HG03342 (cell line): ENCODE measurements around the gene POP7.
A peak's percentile ranks its signal among the peaks of the same experiment; 100 is the strongest.
"Not testable (repeated sequence)": the region's sequence is repeated elsewhere in the genome, so short reads cannot be mapped to it uniquely, and the experiment has no call there.

Experiments
- ATAC-seq: cut with Tn5 transposase; IDR thresholded peaks from one replicate; pipeline ENCODE4 v1.9.1; 2021; ENCODE audit warnings: mild to moderate bottlenecking, moderate library complexity; ENCODE audit not compliant: unreplicated experiment

The POP7 gene

GRCh38 chr7:100705753-100706671, at the start of gene POP7:
Gene POP7, plus strand, starts transcription at chr7:100706121. Its CDS starts 710 bp downstream, at chr7:100706831.
- ATAC-seq: peak; percentile 81

DNA sequence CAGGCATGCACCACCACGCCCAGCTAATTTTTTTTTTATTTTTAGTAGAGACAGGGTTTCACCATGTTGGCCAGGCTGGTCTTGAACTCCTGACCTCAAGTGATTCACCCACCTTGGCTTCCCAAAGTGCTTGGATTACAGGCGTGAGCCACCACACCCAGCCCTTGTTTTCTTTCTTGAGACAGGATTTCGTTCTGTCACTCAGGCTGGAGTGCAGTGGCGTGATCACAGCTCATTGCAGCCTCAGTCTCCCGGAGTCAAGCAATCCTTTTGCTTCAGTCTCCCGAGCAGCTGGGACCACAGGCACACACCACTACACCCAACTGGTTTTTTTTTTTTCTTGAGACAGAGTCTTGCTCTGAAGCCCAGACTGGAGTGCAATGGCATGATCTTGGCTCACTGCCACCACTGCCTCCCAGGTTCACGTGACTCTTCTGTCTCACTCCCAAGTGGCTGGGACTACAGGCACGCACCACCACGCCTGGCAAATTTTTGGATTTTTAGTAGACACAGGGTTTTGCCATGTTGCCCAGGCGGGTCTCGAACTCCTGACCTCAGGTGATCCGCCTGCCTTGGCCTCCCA, 43.6 kb upstream of the POP7 start:
- ATAC-seq: not testable (repeated sequence)

- ATAC-seq: no peak
Measured at GRCh38 chr7:100665168-100665726, 40.7 kb upstream of the POP7 start.

DNA sequence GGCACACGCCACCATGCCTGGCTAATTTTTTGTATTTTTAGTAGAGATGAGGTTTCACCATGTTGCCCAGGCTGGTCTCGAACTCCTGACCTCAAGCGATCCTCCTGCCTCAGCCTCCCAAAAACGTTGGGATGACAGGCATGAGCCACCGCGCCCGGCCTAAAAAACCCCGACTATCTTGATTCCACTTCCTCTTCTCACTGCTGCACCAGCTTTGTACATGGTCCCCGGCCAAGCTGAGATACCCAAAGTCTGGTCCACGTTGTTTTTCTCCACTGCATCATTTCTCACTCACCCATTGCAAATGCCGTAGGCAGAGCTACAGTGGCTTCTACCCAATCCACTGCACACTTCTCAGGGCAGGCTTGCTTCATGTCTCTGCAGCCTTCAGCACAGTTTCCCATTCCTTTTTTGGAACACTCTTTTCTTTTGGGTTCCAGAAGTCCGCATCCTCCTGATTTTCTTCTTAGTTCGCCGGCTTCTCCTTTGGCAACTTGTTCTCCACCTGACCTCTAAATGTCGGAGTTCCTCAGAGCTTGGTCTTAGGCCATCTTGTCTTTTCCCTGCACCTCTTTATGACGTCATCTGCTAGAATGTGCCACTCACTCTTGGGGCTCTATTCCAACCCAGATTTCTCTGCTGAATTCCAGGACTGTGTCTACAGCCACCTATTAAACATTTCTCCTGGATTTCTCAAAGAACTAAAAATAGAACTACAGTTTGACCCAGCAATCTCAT, 38.4 kb upstream of the POP7 start:
- ATAC-seq: no peak

- no peak for ATAC-seq
Measured at GRCh38 chr7:100668069-100668449, 37.9 kb upstream of the POP7 start.

DNA sequence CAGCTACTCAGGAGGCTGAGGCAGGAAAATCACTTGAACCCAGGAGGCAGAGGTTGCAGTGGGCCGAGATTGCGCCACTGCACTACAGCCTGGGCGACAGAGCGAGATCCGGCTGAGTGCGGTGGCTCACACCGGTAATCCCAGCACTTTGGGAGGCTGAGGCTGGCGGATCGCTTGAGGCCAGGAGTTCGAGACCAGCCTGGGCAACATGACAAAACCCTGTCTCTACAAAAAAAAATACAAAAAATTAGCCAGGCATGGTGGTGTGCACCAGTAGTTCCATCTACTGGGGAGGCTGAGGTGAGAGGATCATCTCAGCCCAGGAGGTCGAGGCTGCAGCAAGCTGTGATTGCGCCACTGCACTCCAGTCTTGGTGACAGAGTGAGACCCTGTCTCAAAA, 36.8 kb upstream of the POP7 start:
- ATAC-seq: not testable (repeated sequence)

DNA sequence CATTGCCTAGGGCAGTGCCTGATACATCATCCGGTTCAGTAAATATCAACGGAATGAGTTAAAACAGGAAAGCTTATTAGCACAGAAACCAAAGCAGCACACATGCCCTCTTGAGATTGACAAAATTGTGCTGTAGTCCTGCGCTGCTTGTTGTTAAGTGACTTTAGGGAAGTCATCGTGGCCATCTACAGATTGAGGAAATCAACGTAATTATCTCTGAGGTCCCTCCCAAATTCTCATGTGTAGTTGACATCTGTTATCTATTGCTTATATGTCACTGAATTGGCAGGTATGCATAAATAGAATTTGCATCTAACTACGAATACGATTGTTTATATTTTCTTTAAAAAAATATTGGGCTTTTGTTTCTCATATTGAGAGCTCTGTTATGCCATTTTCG, 35.8 kb upstream of the POP7 start:
- ATAC-seq: no peak

GRCh38 chr7:100671353-100672327, 34.3 kb upstream of the POP7 start:
- ATAC-seq: no peak

DNA sequence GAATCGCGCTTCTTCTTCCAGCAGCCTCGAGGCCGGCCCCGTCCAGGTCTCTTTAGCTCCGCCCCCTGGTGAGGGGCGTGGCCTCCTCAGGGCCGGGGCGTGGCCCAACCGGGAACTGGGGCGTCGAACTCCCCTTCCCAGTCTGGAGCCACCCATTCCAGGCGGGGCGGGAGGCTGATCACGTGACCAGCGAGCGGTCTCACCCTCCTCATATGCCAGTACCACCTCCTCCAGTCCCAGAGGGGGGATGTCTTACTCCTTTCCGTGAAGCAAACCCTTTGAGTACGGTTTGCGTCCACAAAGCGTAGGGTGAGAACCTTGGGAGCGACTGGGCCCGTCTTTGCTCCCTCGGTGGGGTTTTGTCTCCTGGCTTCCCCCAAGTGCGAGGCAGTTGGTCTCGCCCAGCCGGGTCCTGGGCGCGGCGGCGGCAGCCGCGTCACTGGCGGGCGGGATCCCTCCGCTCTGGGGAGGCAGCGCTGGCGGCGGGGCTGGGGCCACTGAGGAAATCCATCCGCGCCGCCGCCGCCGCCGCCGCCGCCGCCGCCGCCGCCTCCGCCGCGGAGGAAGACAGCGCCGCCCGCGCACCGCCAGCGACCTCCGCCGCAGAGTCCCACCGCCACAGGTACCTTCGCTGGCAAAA, 32.5 kb upstream of the POP7 start, which contains the start of gene GNB2:
Gene GNB2 (plus strand): TSS at position 439 of the 640 bp plus-strand sequence. CDS start 2,526 bp downstream, outside the sequence.
- peak; percentile 62 for ATAC-seq

DNA sequence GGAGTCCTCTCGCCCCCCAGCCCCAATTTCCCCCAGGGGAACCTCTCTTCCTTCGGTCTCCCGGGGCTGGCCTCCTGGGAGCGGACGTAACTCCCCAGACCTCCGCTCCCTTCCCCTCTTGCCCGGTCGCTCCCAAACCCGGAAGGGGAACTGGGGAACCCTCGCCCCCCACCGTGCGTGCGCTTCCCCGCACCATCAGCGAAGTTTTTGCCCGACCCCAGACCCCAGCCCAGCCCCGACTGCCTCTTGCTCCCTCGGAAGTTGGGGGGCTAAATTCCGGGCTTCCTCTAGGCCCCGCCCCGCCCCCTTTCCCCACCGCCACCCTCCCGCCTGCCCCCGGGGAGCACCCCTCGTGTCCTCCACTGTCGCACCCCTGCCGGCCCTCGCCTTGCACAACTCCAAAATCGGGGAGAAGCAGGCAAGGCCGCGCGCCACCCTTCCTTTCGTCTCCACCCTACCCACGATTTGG, 31.9 kb upstream of the POP7 start:
- ATAC-seq: no peak

DNA sequence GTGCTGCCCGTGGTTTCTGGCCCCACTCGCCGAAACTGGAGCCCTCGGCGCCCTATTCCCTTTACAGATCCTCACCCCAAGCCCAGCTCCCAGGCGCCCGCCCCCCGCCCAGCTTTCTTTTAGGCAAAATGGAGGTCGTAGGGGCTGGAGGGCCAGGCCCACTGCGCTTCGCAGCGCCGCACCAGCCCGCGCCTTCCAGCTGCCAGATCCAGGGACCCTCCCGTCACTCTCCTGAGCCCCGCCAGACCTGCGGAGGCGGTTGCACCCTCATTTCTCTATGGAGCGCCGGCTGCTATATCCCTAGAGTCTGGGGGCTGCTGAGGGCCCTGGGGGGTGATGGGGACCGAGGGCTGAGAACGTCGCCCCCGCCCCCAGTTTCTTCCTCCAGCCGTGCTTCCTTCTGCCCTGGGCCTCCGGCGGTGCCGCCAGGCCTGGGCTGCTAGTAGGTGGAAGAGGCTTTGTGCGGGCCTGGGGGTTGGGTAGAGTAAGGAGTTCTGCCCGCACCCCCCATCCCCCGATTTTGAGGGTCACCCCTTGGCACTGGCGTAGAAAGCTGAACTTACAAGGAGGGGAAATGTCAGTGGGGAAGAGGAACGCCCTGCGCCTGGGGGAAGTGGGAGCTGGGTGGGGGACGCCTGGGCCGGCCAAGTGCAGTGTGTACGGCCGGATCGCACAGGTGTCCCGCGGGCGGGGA, 31.4 kb upstream of the POP7 start:
- no peak for ATAC-seq

- ATAC-seq: no peak
Measured at GRCh38 chr7:100675105-100675451, 30.8 kb upstream of the POP7 start.

DNA sequence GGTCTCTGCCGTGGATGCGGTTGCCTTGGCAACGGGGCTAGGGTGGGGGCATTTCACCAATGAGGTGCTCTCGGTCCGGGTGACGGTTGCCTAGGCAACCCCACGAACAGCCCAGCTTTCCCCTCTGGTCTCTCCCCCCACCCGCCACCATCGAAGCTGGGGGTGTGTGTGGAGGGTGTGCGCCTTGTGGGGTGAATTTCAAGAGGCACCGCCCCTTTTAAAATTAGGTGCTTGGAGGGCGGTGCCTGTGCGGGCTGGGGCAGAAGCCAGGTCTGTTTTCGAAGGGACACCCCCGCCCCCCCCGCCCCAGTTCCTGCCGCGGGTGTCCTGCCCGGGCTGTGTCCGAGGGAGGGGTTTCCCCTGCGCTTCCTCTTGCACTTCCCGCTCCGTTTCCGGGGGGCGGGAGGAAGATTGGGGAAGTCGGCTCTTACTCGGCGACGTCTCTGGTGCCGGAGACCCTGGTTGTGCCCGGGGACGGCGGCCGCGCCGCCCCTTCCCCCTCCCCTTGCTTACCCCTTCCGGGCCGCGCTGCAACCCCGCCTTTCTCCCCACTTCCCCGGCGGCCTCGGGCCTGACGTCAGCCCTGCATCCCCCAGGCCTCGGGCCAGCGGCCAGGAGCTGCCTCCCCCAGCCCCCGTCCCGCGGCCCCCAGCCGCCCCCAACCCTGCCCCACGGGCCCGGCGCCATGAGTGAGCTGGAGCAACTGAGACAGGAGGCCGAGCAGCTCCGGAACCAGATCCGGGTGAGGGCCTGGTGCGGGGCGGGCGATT, 30.2 kb upstream of the POP7 start:
- peak; percentile 36 for ATAC-seq

GRCh38 chr7:100676501-100677306, 29.2 kb upstream of the POP7 start:
- no peak for ATAC-seq

DNA sequence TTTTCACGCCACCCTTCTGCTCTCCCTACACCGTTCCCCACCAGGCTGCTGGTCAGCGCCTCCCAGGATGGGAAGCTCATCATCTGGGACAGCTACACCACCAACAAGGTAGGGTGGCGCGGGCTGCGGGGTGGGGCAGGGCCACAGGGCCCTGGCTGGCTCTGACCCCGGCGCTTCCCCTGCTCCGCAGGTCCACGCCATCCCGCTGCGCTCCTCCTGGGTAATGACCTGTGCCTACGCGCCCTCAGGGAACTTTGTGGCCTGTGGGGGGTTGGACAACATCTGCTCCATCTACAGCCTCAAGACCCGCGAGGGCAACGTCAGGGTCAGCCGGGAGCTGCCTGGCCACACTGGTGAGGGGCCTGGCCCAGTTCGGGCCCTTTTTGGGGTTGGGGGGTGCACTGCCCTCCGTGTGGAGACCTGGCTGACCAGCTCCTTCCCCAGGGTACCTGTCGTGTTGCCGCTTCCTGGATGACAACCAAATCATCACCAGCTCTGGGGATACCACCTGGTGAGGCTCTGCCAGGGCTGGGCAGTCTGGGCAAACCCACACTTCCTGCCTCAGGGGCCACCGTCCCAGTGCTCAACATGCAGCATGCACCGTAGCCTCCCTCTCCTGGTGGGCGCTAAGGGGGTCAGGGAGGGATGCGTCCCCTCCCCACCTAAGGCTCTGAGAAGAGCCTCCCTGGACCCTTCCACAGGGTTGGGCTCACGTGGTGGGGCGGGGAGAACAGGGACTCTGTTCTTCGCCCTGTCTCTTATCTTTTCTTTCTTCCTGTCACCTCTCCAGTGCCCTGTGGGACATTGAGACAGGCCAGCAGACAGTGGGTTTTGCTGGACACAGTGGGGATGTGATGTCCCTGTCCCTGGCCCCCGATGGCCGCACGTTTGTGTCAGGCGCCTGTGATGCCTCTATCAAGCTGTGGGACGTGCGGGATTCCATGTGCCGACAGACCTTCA, 28.3 kb upstream of the POP7 start:
- ATAC-seq: no peak

DNA sequence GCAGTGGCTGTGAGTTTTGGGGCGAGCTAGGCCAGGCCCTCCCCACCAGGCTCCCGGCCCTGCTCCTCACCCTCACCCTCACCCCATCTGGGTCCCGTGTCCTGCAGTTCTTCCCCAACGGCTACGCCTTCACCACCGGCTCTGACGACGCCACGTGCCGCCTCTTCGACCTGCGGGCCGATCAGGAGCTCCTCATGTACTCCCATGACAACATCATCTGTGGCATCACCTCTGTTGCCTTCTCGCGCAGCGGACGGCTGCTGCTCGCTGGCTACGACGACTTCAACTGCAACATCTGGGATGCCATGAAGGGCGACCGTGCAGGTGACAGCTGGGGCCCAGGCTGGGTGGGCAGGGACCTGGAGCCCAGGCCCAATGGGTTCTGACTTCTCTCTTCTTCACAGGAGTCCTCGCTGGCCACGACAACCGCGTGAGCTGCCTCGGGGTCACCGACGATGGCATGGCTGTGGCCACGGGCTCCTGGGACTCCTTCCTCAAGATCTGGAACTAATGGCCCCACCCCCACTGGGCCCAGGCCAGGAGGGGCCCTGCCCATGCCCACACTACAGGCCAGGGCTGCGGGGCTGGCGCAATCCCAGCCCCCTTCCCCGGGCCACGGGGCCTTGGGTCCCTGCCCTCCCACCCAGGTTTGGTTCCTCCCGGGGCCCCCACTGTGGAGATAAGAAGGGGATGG, 27.5 kb upstream of the POP7 start:
- no peak for ATAC-seq
